ENCODE data around the gene CHAT. TPM values are rescaled to one million over a fixed set of nuclear protein-coding genes. Genes with fewer than 3 reads are reported as not detected.

Gene CHAT
- total RNA-seq, 1 experiment from 2014 or later = not detected

- Histone ChIP-seq H4K20me1 (ENCODE audit: control insufficient read depth, insufficient read depth, insufficient read length) (no peaks in the 10 kb centered on the region), H3K4me2 (ENCODE audit: insufficient read depth, insufficient read length, low read length) (no peak overlapping the region), H2BK12ac (ENCODE audit: insufficient read length, low read depth, low read length) (no peak overlapping the region), H2BK120ac (ENCODE audit: low read depth, low read length, poor library complexity, severe bottlenecking) (no peak overlapping the region), H3K27me3 (ENCODE audit: insufficient read depth, low read length) (no peaks in the 10 kb centered on the region; the same call in 1 of the 2 replicates), H3K79me2 (ENCODE audit: insufficient read depth, low read length) (no peaks in the 10 kb centered on the region), H3K79me1 (ENCODE audit: insufficient read depth, low read depth, low read length, poor library complexity, severe bottlenecking) (no peaks in the 10 kb centered on the region), H4K91ac (ENCODE audit: insufficient read length, low read depth, low read length) (no peak overlapping the region), H3K27ac (ENCODE audit: insufficient read length, low read depth, low read length) (no peak overlapping the region), H3T11ph (ENCODE audit: low read length) (no peak overlapping the region), H3K4ac (ENCODE audit: low read depth, low read length) (no peak overlapping the region), H3K9ac (ENCODE audit: extremely low read depth, insufficient read length, low read length) (no peak overlapping the region), H2AK5ac (ENCODE audit: insufficient read length, low read length) (no peak overlapping the region), H3K18ac (ENCODE audit: insufficient read length, low read depth, low read length) (no peak overlapping the region), H3K4me1 (ENCODE audit: insufficient read depth, low read length) (no peaks in the 10 kb centered on the region), H2BK15ac (ENCODE audit: low read depth, low read length) (no peak overlapping the region), H4K5ac (ENCODE audit: insufficient read length, low read depth, low read length) (no peak overlapping the region), H2BK20ac (ENCODE audit: low read depth, low read length, poor library complexity, severe bottlenecking) (no peak overlapping the region), H2AFZ (ENCODE audit: low read length) (no peak overlapping the region), H3K9me3 (ENCODE audit: control insufficient read depth, low read depth, low read length) (no peaks in the 10 kb centered on the region), H3K14ac (ENCODE audit: insufficient read depth, low read length) (no peak overlapping the region), H3K23me2 (ENCODE audit: insufficient read length, low read depth, low read length, poor library complexity, severe bottlenecking) (no peaks in the 10 kb centered on the region), H4K8ac (replicated peaks; ENCODE audit: insufficient read length, low read depth, low read length) (no peak overlapping the region), H2BK5ac (ENCODE audit: insufficient read length, low read length) (no peak overlapping the region), H3K56ac (ENCODE audit: insufficient read length, low read depth, low read length) (no peak overlapping the region), H3K23ac (ENCODE audit: insufficient read length, low read depth, low read length) (no peak overlapping the region)
- Mint-ChIP-seq H3K4me3 (no peak overlapping the region), H3K4me1 (peaks cover 9 to 13% of the 10 kb centered on the region in 2 experiments), H3K36me3 (ENCODE audit: insufficient read depth in 1 of 3, low read depth in 3 of 3) (no peaks in the 10 kb centered on the region; a peak in 1 of 7 replicates), H3K27ac (no peak overlapping the region), H3K9me3 (peaks cover 0 to 4% of the 10 kb centered on the region in 2 experiments; a peak in 2 of 5 replicates), H3K27me3 (ENCODE audit: low read depth) (peaks cover 60% of the 10 kb centered on the region)
- no CpG with 5 or more reads among the region's 11 CpGs for WGBS (ENCODE audit: extremely low coverage, insufficient read length, low lambda C conversion rate)
- TF ChIP-seq, protein P1, sequence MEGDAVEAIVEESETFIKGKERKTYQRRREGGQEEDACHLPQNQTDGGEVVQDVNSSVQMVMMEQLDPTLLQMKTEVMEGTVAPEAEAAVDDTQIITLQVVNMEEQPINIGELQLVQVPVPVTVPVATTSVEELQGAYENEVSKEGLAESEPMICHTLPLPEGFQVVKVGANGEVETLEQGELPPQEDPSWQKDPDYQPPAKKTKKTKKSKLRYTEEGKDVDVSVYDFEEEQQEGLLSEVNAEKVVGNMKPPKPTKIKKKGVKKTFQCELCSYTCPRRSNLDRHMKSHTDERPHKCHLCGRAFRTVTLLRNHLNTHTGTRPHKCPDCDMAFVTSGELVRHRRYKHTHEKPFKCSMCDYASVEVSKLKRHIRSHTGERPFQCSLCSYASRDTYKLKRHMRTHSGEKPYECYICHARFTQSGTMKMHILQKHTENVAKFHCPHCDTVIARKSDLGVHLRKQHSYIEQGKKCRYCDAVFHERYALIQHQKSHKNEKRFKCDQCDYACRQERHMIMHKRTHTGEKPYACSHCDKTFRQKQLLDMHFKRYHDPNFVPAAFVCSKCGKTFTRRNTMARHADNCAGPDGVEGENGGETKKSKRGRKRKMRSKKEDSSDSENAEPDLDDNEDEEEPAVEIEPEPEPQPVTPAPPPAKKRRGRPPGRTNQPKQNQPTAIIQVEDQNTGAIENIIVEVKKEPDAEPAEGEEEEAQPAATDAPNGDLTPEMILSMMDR (conservative IDR thresholded peaks at IDR 0.05) = no peak
- DNase-seq = no peak
Observed at GRCh38 chr10:49653273-49653929, 39.6 kb downstream of the CHAT start.
